GM11168 (cell line): ENCODE data around the gene DNAJC10.
"Not testable (repeated sequence)": the region's sequence is repeated elsewhere in the genome, so short reads cannot be mapped to it uniquely, and the experiment has no call there.

Experiments used
- in situ Hi-C: fragments of 300-500 bp; cut with MboI; formaldehyde crosslinking; loops from one replicate; pipeline ENCODE4 v1.12.0; 2022; ENCODE audit warnings: low sequenced_read_pairs; ENCODE audit not compliant: unreplicated experiment

DNAJC10 gene

GRCh38 chr2:182718459-182718858 is 2.4 kb downstream of the DNAJC10 start:
- in situ Hi-C loops, result no loop called here

- in situ Hi-C loops, result not testable (repeated sequence)
Observed at GRCh38 chr2:182719116-182719515, 3.1 kb downstream of the DNAJC10 start.

GRCh38 chr2:182724656-182725055 is 8.6 kb downstream of the DNAJC10 start:
- in situ Hi-C loops, result no loop called here

- in situ Hi-C loops, result no loop called here
Observed at GRCh38 chr2:182726473-182726872, 10.4 kb downstream of the DNAJC10 start.

GRCh38 chr2:182728014-182728413 is 12.0 kb downstream of the DNAJC10 start:
- in situ Hi-C loops, result no loop called here

GRCh38 chr2:182729710-182730339 is 13.8 kb downstream of the DNAJC10 start:
- in situ Hi-C loops, result no loop called here

- in situ Hi-C loops, result no loop called here
Observed at GRCh38 chr2:182730486-182730885, 14.4 kb downstream of the DNAJC10 start.

GRCh38 chr2:182732736-182733135 is 16.7 kb downstream of the DNAJC10 start:
- in situ Hi-C loops, result no loop called here

GRCh38 chr2:182733572-182733971 is 17.5 kb downstream of the DNAJC10 start:
- in situ Hi-C loops, result no loop called here

GRCh38 chr2:182736856-182737255 is 20.8 kb downstream of the DNAJC10 start:
- in situ Hi-C loops, result not testable (repeated sequence)

- in situ Hi-C loops, result no loop called here
Observed at GRCh38 chr2:182740701-182741100, 24.6 kb downstream of the DNAJC10 start.

GRCh38 chr2:182741620-182742019 is 25.6 kb downstream of the DNAJC10 start:
- in situ Hi-C loops, result no loop called here

GRCh38 chr2:182744490-182744889 is 28.4 kb downstream of the DNAJC10 start:
- in situ Hi-C loops, result no loop called here

- in situ Hi-C loops, result no loop called here
Observed at GRCh38 chr2:182745061-182745460, 29.0 kb downstream of the DNAJC10 start.

- in situ Hi-C loops, result not testable (repeated sequence)
Observed at GRCh38 chr2:182745894-182746293, 29.8 kb downstream of the DNAJC10 start.

- in situ Hi-C loops, result no loop called here
Observed at GRCh38 chr2:182754231-182754630, 38.2 kb downstream of the DNAJC10 start.

GRCh38 chr2:182758379-182758778 is 42.3 kb downstream of the DNAJC10 start:
- in situ Hi-C loops, result no loop called here

- in situ Hi-C loops, result no loop called here
Observed at GRCh38 chr2:182761903-182762302, 45.8 kb downstream of the DNAJC10 start.

GRCh38 chr2:182763311-182763912 is 47.4 kb downstream of the DNAJC10 start:
- in situ Hi-C loops, result no loop called here

- in situ Hi-C loops, result no loop called here
Observed at GRCh38 chr2:182766626-182767025, 50.6 kb downstream of the DNAJC10 start.

- in situ Hi-C loops, result no loop called here
Observed at GRCh38 chr2:182767578-182767977, 51.5 kb downstream of the DNAJC10 start.

GRCh38 chr2:182768950-182769349 is 52.9 kb downstream of the DNAJC10 start:
- in situ Hi-C loops, result not testable (repeated sequence)
